HepG2 (cell line): ENCODE results near the gene PAX7. TPM values are rescaled to one million over a fixed set of nuclear protein-coding genes. Genes with fewer than 3 reads are reported as not detected.

Source experiments
- ATAC-seq: fragments of 200-7000 bp; cut with Tn5 transposase; 3 replicates; pipeline ENCODE4 v1.9.1; 2020; ENCODE audit warnings: mild to moderate bottlenecking, moderate library complexity
- BruUV-seq: library from RNA; stranded (reverse); fragments of 400-500 nt; replicated peaks from 2 replicates; lab custom pipeline; 2021; lab: Mats Ljungman, UMichigan
- CTCF ChIA-PET: fragments of 300-600 bp; formaldehyde crosslinking; extraction: SDS; loops from one replicate; lab custom pipeline; 2021; ENCODE audit warnings: low total read pairs, inconsistent platforms, low intra/inter-chr PET ratio; lab: Yijun Ruan, JAX
- POLR2A ChIA-PET: fragments of 350-600 bp; sonication (Branson Sonifier 250); formaldehyde crosslinking; loops from one replicate; lab custom pipeline; 2020; ENCODE audit warnings: antibody characterized with exemption, inconsistent platforms; lab: Yijun Ruan, JAX
- DNase-seq: peaks from one replicate; pipeline ENCODE4 v3.0.0-alpha.2; 2015; ENCODE audit warnings: low spot score
- FAIRE-seq: peaks from 3 replicates; lab custom pipeline; 2011; peaks lifted over from hg19 to GRCh38; lab: Jason Lieb, UNC
- H2AFZ ChIP-seq: one replicate; pipeline ENCODE4 v1.6.1; 2011; ENCODE audit warnings: low read length, inconsistent platforms
- H3K27ac ChIP-seq: fragments of 300-600 bp; 3 replicates; pipeline ENCODE4 v1.8.0; 2011; ENCODE audit warnings: mixed run types, mild to moderate bottlenecking, mixed read lengths, low read length, inconsistent platforms; ENCODE audit not compliant: insufficient read depth; ENCODE audit errors: extremely low read length
- H3K27me3 ChIP-seq, 2 experiments: fragments of 200-600 bp in 1 of 2; 2 replicates in 1 of 2; 3 replicates in 1 of 2; pipeline versions ENCODE4 v1.6.0 to v1.8.0; 2011; ENCODE audit warnings: low read length in 2 of 2, mild to moderate bottlenecking in 2 of 2, moderate library complexity in 2 of 2, inconsistent platforms in 1 of 2; ENCODE audit not compliant: insufficient read depth in 2 of 2, control insufficient read depth in 1 of 2
- H3K36me3 ChIP-seq, 2 experiments: fragments of 200-600 bp in 1 of 2; replicated peaks in 1 of 2; 2 replicates in 1 of 2; 3 replicates in 1 of 2; pipeline versions ENCODE4 v1.5.1 to v1.8.0; 2011; ENCODE audit warnings: low read length in 2 of 2, inconsistent platforms in 1 of 2; ENCODE audit not compliant: insufficient read depth in 2 of 2, control insufficient read depth in 1 of 2
- H3K4me1 ChIP-seq: 2 replicates; pipeline ENCODE4 v1.5.1; 2012; ENCODE audit warnings: low read length, inconsistent platforms; ENCODE audit not compliant: insufficient read depth
- H3K4me2 ChIP-seq: 2 replicates; pipeline ENCODE4 v1.6.0; 2011; ENCODE audit warnings: low read depth, low read length, inconsistent platforms
- H3K4me3 ChIP-seq, 3 experiments: fragments of 200-600 bp in 1 of 3; sonication (generic), shearing (Covaris generic) in 1 of 3; replicated peaks in 1 of 3; 2 replicates each; pipeline ENCODE4 v1.5.1; 2011 to 2016; ENCODE audit warnings: low read length in 3 of 3, inconsistent platforms in 2 of 3, low read depth in 2 of 3, mild to moderate bottlenecking in 2 of 3, control low read depth in 1 of 3, mixed read lengths in 1 of 3; ENCODE audit not compliant: insufficient read depth in 1 of 3
- H3K79me2 ChIP-seq: one replicate; pipeline ENCODE4 v1.6.1; 2011; ENCODE audit warnings: low read length, inconsistent platforms; ENCODE audit not compliant: insufficient read depth
- H3K9ac ChIP-seq: 2 replicates; pipeline ENCODE4 v1.6.0; 2011; ENCODE audit warnings: mild to moderate bottlenecking, low read depth, low read length, inconsistent platforms; ENCODE audit not compliant: insufficient read depth
- H3K9me3 ChIP-seq: 2 replicates; pipeline ENCODE4 v1.5.1; 2012; ENCODE audit warnings: mild to moderate bottlenecking, low read length
- H4K20me1 ChIP-seq: 2 replicates; pipeline ENCODE4 v1.6.0; 2011; ENCODE audit warnings: inconsistent platforms, mild to moderate bottlenecking, low read length, moderate library complexity; ENCODE audit not compliant: insufficient read depth
- BCL6 ChIP-seq: IDR thresholded peaks from 2 replicates; pipeline ENCODE4 v1.6.1; 2016; ENCODE audit warnings: missing genetic modification reagents, missing compliant biosample characterization
- CHD2 ChIP-seq: IDR thresholded peaks from 2 replicates; pipeline ENCODE4 v1.6.1; 2011; ENCODE audit warnings: low read depth, low read length, improper control_type of control experiment
- KLF12 ChIP-seq: sonication (generic); formaldehyde crosslinking; IDR thresholded peaks from 2 replicates; pipeline ENCODE4 v1.4.0; 2020; ENCODE audit warnings: missing genetic modification reagents, borderline replicate concordance
- SALL2 ChIP-seq: sonication (generic); formaldehyde crosslinking; IDR thresholded peaks from 2 replicates; pipeline ENCODE4 v1.8.1; 2023; ENCODE audit warnings: mild to moderate bottlenecking, missing genetic modification reagents, inconsistent platforms
- SATB2 ChIP-seq: sonication (generic); formaldehyde crosslinking; IDR thresholded peaks from 2 replicates; pipeline ENCODE4 v1.5.0; 2020; ENCODE audit warnings: missing genetic modification reagents
- SMC3 ChIP-seq: IDR thresholded peaks from 2 replicates; pipeline ENCODE4 v1.6.1; 2011; ENCODE audit warnings: low read length, improper control_type of control experiment
- SP2 ChIP-seq: sonication (generic); formaldehyde crosslinking; IDR thresholded peaks from 2 replicates; pipeline ENCODE4 v1.5.1; 2020; ENCODE audit warnings: mild to moderate bottlenecking, missing genetic modification reagents
- TRIM24 ChIP-seq: sonication (generic); formaldehyde crosslinking; IDR thresholded peaks from 2 replicates; pipeline ENCODE4 v1.8.0; 2022; ENCODE audit warnings: mild to moderate bottlenecking, missing genetic modification reagents
- ZEB1 ChIP-seq: IDR thresholded peaks from 2 replicates; pipeline ENCODE4 v1.6.1; 2012; ENCODE audit warnings: mild to moderate bottlenecking, low read depth, inconsistent platforms; ENCODE audit not compliant: insufficient replicate concordance
- ZFP62 ChIP-seq: sonication (generic); formaldehyde crosslinking; IDR thresholded peaks from 2 replicates; pipeline ENCODE4 v1.4.0; 2020; ENCODE audit warnings: missing genetic modification reagents
- ZFYVE20 ChIP-seq: sonication (generic); formaldehyde crosslinking; IDR thresholded peaks from 2 replicates; pipeline ENCODE4 v1.8.0; 2023; ENCODE audit warnings: low read depth, mild to moderate bottlenecking, moderate library complexity, missing genetic modification reagents, borderline replicate concordance
- ZNF136 ChIP-seq: sonication (generic); formaldehyde crosslinking; IDR thresholded peaks from 2 replicates; pipeline ENCODE4 v1.8.1; 2022; ENCODE audit warnings: low read depth, mild to moderate bottlenecking, moderate library complexity, missing genetic modification reagents
- ZNF589 ChIP-seq: sonication (generic); formaldehyde crosslinking; conservative IDR thresholded peaks from 2 replicates; pipeline ENCODE4 v1.8.0; 2022; ENCODE audit warnings: mild to moderate bottlenecking, moderate library complexity, missing genetic modification reagents
- ZNF790 ChIP-seq: sonication (generic); formaldehyde crosslinking; IDR thresholded peaks from 2 replicates; pipeline ENCODE4 v1.8.0; 2022; ENCODE audit warnings: missing genetic modification reagents, mild to moderate bottlenecking, borderline replicate concordance
- ZNF792 ChIP-seq: IDR thresholded peaks from 2 replicates; pipeline ENCODE4 v1.6.1; 2016
- WGBS: methylation state at CpG from one replicate; pipeline ENCODE4 v1.1.6; 2017; ENCODE audit warnings: low lambda C conversion rate; 5-methylcytosine and 5-hydroxymethylcytosine counted together
- in situ Hi-C: cut with HindIII; loops from 2 replicates; pipeline ENCODE4 v1.10.0; 2017; ENCODE audit warnings: low pct_unique_long_range_greater_than_20kb; ENCODE audit not compliant: extremely low pct_ligation_motif_present
- intact Hi-C: fragments of 100-400 bp; cut with micrococcal nuclease; formaldehyde crosslinking; loops from one replicate; pipeline ENCODE4 v1.10.0; 2022; ENCODE audit not compliant: unreplicated experiment
- polyA plus RNA-seq, 8 experiments: library from polyadenylated mRNA; depleted of rRNA in 3 of 8; stranded (reverse) in 7 of 8; unstranded in 1 of 8; fragments of >200 nt; fragmentation: Illumina TruSeq in 4 of 8; extraction: Trizol in 4 of 8; gene quantifications; 2 replicates each; pipeline versions ENCODE4 v1.2.1 to v1.2.3, GENCODE V29; 2011 to 2016; ENCODE audit warnings: low read depth in 4 of 8, missing spikeins in 1 of 8, mixed read lengths in 1 of 8; ENCODE audit not compliant: insufficient read depth in 1 of 8
- total RNA-seq, 5 experiments: library from RNA; depleted of rRNA; stranded (reverse); fragments of >200 nt; fragmentation: Illumina TruSeq; extraction: Trizol; gene quantifications; 2 replicates each; pipeline ENCODE4 v1.2.3, GENCODE V29; 2016; ENCODE audit warnings: low read depth in 1 of 5
- TF ChIP-seq, protein P1 (sequence below): IDR thresholded peaks from 2 replicates; pipeline ENCODE4 v1.6.1; 2012; ENCODE audit warnings: low read depth, low read length, improper control_type of control experiment
- TF ChIP-seq, protein P2 (sequence below): sonication (generic); formaldehyde crosslinking; IDR thresholded peaks from 2 replicates; pipeline ENCODE4 v1.4.0; 2020; ENCODE audit warnings: missing genetic modification reagents

PAX7 gene
- total and polyA plus RNA-seq, 2 of the 13 experiments (the other 11 are each of a cell fraction or from before 2014, with no cell fraction given), result not detected

DNA sequence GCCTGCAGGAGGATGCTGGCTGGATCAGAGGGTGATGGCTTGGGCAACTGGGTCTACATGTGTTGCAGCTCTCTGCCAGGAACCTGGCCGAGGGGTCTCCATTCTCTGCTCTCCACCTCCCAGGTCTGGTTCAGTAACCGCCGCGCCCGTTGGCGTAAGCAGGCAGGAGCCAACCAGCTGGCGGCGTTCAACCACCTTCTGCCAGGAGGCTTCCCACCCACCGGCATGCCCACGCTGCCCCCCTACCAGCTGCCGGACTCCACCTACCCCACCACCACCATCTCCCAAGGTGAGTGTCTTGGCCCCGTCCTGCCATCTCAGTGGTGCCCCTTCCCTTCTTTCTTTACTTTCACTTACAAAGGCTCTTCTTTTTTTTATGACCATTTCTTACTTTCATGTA lies 69.9 kb downstream of the PAX7 start:
- Histone ChIP-seq H4K20me1 (no peaks in the 10 kb centered on the region), H3K36me3 (no peaks in the 10 kb centered on the region), H3K4me1 (no peaks in the 10 kb centered on the region), H3K9me3 (no peaks in the 10 kb centered on the region), H3K79me2 (no peaks in the 10 kb centered on the region), H3K27ac (no peak overlapping the region), H3K4me3 (no peak overlapping the region), H3K27me3 (peaks cover 7 to 52% of the 10 kb centered on the region in 2 experiments; a peak in 4 of 5 replicates), H3K4me2 (no peak overlapping the region), H3K9ac (no peak overlapping the region), H2AFZ (no peak overlapping the region)
- intact Hi-C loops, result no loop called here
- in situ Hi-C loops, result no loop called here
- TF ChIP-seq, protein P1, sequence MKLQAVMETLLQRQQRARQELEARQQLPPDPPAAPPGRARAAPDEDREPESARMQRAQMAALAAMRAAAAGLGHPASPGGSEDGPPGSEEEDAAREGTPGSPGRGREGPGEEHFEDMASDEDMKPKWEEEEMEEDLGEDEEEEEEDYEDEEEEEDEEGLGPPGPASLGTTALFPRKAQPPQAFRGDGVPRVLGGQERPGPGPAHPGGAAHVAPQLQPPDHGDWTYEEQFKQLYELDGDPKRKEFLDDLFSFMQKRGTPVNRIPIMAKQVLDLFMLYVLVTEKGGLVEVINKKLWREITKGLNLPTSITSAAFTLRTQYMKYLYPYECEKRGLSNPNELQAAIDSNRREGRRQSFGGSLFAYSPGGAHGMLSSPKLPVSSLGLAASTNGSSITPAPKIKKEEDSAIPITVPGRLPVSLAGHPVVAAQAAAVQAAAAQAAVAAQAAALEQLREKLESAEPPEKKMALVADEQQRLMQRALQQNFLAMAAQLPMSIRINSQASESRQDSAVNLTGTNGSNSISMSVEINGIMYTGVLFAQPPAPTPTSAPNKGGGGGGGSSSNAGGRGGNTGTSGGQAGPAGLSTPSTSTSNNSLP, result no peak
- TF ChIP-seq ZNF790 (no peak), ZFP62 (CRISPR knock-in tag) (no peak), SMC3 (no peak), SP2 (CRISPR knock-in tag) (no peak), SALL2 (no peak), BCL6 (no peak), ZNF589 (no peak), ZFYVE20 (CRISPR knock-in tag) (no peak), SATB2 (no peak), ZNF136 (no peak), CHD2 (no peak), ZEB1 (no peak), ZNF792 (CRISPR knock-in tag) (no peak), KLF12 (CRISPR knock-in tag) (no peak), TRIM24 (no peak)
- TF ChIP-seq, protein P2, sequence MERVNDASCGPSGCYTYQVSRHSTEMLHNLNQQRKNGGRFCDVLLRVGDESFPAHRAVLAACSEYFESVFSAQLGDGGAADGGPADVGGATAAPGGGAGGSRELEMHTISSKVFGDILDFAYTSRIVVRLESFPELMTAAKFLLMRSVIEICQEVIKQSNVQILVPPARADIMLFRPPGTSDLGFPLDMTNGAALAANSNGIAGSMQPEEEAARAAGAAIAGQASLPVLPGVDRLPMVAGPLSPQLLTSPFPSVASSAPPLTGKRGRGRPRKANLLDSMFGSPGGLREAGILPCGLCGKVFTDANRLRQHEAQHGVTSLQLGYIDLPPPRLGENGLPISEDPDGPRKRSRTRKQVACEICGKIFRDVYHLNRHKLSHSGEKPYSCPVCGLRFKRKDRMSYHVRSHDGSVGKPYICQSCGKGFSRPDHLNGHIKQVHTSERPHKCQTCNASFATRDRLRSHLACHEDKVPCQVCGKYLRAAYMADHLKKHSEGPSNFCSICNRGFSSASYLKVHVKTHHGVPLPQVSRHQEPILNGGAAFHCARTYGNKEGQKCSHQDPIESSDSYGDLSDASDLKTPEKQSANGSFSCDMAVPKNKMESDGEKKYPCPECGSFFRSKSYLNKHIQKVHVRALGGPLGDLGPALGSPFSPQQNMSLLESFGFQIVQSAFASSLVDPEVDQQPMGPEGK (CRISPR knock-in tag), result no peak
- ChIA-PET POLR2A (no interaction called here), CTCF (no interaction called here)
- DNase-seq (no peak), FAIRE-seq (no peak), ATAC-seq (no peak)
- BruUV-seq, result no TSS peak
- 57% methylated on average over 8 of the region's 12 CpGs for WGBS
